Nephron progenitor cell (in vitro differentiated cells): ENCODE measurements around the gene RUNX1.
A peak's percentile ranks its signal among the peaks of the same experiment; 100 is the strongest.

Source experiments
- DNase-seq: peaks from one replicate; pipeline ENCODE4 v3.0.0; 2021
- H3K27ac Mint-ChIP-seq: 2 replicates; pipeline ENCODE4 v1.8.0; 2021; ENCODE audit warnings: mild to moderate bottlenecking, moderate library complexity, mixed read lengths
- H3K27me3 Mint-ChIP-seq: 2 replicates; pipeline ENCODE4 v1.8.0; 2021; ENCODE audit warnings: mild to moderate bottlenecking, low read depth, mixed read lengths; ENCODE audit not compliant: poor library complexity
- H3K36me3 Mint-ChIP-seq: 2 replicates; pipeline ENCODE4 v1.8.0; 2021; ENCODE audit warnings: low read depth, mixed read lengths
- H3K4me1 Mint-ChIP-seq: 2 replicates; pipeline ENCODE4 v1.8.0; 2021; ENCODE audit warnings: mixed read lengths
- H3K4me3 Mint-ChIP-seq: 2 replicates; pipeline ENCODE4 v1.8.0; 2021; ENCODE audit warnings: mild to moderate bottlenecking, moderate library complexity, mixed read lengths
- H3K9me3 Mint-ChIP-seq: 2 replicates; pipeline ENCODE4 v1.8.0; 2021; ENCODE audit warnings: mild to moderate bottlenecking, moderate library complexity, mixed read lengths
- TF ChIP-seq, protein P1 (sequence below): fragments of 200-600 bp; sonication (generic); IDR thresholded peaks from 2 replicates; pipeline ENCODE4 v1.5.0; 2021; ENCODE audit warnings: antibody characterized with exemption

Gene RUNX1

DNA sequence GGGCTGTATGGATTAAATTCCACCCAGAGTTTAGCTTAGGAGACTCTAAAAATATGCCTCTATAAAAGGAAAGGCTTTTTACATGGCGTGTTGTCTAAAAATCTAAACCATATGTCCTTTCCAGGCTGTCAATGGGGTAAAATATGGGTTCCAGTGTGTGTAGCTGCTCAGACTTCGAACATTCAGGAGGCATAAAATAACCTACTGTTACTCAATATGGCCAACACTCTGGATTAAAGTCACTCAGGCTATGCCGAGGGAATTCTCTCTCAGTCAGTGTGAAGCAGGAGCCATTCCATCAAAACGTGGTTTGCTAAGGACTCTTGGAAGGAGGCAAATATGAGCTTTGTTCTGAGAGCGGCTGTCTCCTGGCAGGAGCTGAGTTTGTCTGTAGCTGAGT, 135.3 kb downstream of the RUNX1 start:
- H3K27me3 Mint-ChIP-seq: peaks cover 22% of the 10 kb centered on the region

DNA sequence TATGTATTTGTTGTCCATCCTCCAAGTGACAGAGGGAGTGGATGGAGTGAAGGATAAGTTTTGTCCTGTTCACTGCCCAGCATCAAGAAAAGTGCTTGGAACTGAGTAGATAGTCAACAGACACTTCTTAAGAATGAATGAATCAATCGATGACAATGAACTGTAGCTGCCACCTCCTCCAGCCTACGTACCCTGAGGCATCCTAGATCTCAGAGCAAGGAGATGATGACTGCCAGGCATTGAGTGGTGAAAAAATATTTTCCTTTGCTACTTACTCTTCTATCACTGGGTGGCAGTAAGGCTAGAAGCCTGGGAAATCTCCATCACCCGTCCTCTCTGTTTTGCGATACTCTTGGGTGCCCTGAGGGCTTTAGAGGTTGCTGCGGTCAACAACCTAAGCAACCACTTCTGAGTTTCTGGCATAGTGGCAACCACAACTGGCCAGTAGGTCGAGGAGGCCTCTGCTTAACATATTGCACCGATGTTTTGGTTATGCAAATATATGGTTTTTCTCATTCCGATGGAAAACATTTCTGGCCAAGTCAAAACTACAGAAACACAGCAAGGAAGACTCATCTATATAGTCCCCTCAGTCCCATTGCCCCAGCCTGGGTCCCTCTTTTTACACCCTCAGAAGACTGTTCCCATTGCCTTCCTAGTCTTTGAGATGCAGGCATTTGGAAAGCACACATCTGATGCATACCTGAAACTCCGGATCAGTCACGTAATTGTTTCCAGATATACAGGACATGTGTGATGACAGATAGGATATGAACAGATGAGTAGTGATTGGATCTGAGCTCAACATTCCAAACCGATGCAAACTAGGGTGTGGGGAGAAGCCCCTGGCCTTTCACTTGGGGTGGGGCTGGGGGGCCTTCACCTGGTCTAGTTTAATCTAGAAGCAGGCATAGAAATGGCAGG, 136.8 kb downstream of the RUNX1 start:
- Mint-ChIP-seq H3K4me3 (no peak overlapping the region), H3K27me3 (peaks cover 22% of the 10 kb centered on the region), H3K9me3 (no peaks in the 10 kb centered on the region), H3K27ac (no peak overlapping the region), H3K4me1 (peaks cover 4% of the 10 kb centered on the region), H3K36me3 (no peaks in the 10 kb centered on the region)
- TF ChIP-seq, protein P1, sequence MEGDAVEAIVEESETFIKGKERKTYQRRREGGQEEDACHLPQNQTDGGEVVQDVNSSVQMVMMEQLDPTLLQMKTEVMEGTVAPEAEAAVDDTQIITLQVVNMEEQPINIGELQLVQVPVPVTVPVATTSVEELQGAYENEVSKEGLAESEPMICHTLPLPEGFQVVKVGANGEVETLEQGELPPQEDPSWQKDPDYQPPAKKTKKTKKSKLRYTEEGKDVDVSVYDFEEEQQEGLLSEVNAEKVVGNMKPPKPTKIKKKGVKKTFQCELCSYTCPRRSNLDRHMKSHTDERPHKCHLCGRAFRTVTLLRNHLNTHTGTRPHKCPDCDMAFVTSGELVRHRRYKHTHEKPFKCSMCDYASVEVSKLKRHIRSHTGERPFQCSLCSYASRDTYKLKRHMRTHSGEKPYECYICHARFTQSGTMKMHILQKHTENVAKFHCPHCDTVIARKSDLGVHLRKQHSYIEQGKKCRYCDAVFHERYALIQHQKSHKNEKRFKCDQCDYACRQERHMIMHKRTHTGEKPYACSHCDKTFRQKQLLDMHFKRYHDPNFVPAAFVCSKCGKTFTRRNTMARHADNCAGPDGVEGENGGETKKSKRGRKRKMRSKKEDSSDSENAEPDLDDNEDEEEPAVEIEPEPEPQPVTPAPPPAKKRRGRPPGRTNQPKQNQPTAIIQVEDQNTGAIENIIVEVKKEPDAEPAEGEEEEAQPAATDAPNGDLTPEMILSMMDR: no peak
- DNase-seq: no peak

More for the DNA sequence above, 135.3 kb downstream of the RUNX1 start:
- peaks cover 4% of the 10 kb centered on the region for H3K4me1 Mint-ChIP-seq
- no peaks in the 10 kb centered on the region for H3K36me3 Mint-ChIP-seq
- no peak overlapping the region for H3K27ac Mint-ChIP-seq
- no peaks in the 10 kb centered on the region for H3K9me3 Mint-ChIP-seq
- TF ChIP-seq, protein P1: no peak
- DNase-seq: no peak
- H3K4me3 Mint-ChIP-seq: no peak overlapping the region

DNA sequence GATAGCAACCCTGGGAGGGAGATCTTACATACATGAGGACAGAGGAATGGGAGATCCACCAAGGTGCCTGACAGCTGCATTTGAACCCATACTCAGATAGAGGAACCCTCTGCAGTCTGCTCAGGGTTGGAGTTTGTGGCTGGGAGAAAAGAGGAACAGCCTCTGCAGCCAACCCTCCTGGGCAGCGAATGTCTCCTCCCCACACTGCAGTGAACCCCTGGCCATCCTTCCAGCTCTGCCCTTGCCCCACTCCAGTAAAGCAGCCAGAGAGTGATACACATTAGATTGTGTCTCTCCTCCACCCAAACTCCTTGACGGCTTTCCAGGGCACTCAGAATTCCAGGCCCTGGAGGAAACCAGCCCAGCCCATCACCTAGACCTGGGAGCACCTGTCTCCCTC, 137.7 kb downstream of the RUNX1 start:
- TF ChIP-seq, protein P1: no peak
- no peak for DNase-seq

DNA sequence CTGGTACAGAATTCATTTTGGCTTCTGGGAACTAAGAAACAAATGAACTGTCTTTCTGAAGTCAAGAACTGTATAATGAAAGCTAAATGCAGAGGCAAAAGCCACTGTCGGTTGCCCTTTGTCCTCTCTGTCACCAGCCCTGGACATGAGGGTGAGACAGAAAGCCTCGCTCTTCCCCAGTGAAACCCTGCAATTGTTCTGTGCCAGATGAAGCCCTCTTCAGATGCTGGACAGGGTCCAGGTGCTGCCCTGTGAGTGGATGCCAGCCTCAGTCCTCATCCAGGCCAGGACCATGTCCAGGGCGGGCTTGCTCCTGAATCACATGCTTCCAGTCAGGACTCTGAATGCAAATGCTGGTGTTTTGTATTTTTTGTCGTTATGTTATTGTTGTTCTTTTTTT, 138.7 kb downstream of the RUNX1 start:
- TF ChIP-seq, protein P1: no peak
- H3K9me3 Mint-ChIP-seq: no peaks in the 10 kb centered on the region
- H3K4me3 Mint-ChIP-seq: no peak overlapping the region
- no peak overlapping the region for H3K27ac Mint-ChIP-seq
- no peak for DNase-seq
- H3K36me3 Mint-ChIP-seq: no peaks in the 10 kb centered on the region
- peaks cover 14% of the 10 kb centered on the region for H3K27me3 Mint-ChIP-seq
- no peaks in the 10 kb centered on the region for H3K4me1 Mint-ChIP-seq

More for the DNA sequence above, 137.7 kb downstream of the RUNX1 start:
- H3K27ac Mint-ChIP-seq: no peak overlapping the region
- H3K4me3 Mint-ChIP-seq: no peak overlapping the region
- H3K9me3 Mint-ChIP-seq: no peaks in the 10 kb centered on the region
- peaks cover 4% of the 10 kb centered on the region for H3K4me1 Mint-ChIP-seq
- no peaks in the 10 kb centered on the region for H3K36me3 Mint-ChIP-seq
- peaks cover 17% of the 10 kb centered on the region for H3K27me3 Mint-ChIP-seq

DNA sequence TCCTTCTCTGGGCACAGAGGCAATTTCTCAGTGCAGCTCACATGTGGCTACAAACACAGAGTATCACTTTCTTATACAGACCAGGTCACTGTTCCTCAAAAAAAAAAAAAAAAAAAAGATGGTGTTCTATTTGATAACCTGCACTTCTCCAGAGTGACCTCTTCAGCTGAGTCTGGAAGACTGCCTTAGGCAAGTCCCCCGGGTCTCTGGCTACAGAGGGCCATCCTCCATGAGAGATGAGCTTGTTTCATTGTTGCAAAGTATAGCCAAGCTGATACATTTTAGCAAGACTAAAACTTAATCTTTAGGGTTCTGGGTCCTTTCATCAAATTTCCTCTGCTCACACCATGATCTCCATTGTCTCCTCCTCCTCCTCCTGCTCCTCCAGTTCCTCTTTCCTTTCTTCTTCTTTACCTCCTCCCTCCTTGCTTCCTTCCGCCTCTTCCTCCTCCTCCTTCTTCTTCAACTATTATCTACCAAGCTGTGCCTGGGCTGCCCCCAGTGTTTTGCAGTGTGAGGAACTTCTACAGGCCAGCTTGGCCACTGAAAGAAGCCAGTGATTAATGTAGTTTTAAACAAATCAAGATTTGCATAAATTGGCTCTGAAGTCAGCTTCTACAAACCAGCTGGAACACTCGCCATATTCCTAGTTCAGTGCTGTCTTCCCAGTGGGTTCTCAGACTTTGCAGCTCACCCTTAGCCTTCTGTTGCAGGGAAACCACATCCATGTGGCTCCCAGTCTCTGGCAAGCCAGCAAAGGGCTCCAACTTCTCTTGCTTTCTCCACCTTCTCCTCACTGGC, 139.4 kb downstream of the RUNX1 start:
- Mint-ChIP-seq H3K4me3 (no peak overlapping the region), H3K27me3 (peaks cover 14% of the 10 kb centered on the region), H3K4me1 (no peaks in the 10 kb centered on the region), H3K27ac (peak overlapping the region; percentile 24), H3K36me3 (no peaks in the 10 kb centered on the region), H3K9me3 (no peaks in the 10 kb centered on the region)
- TF ChIP-seq, protein P1: no peak
- DNase-seq: no peak
